Activated T-cell treated with anti-CD3 and anti-CD28 coated beads, Interleukin-2, amount 50 U/mL, for 48 hours (primary cell): ENCODE results near the gene PSEN2.
A peak's percentile ranks its signal among the peaks of the same experiment; 100 is the strongest.
"Not testable (repeated sequence)": the region's sequence is repeated elsewhere in the genome, so short reads cannot be mapped to it uniquely, and the experiment has no call there.

Experiments
- DNase-seq, 2 experiments: peaks; one replicate each; pipeline ENCODE4 v3.0.0-alpha.2; 2020

The PSEN2 gene

GRCh38 chr1:226920446-226920894 is 50.1 kb downstream of the PSEN2 start:
- no peak for DNase-seq

GRCh38 chr1:226921504-226921903 is 51.1 kb downstream of the PSEN2 start:
- no peak for DNase-seq

GRCh38 chr1:226929260-226930111 is 59.1 kb downstream of the PSEN2 start:
- not testable (repeated sequence) for DNase-seq

- DNase-seq: no peak
Observed at GRCh38 chr1:226934483-226935237, 64.2 kb downstream of the PSEN2 start.

GRCh38 chr1:226937940-226938725 is 67.7 kb downstream of the PSEN2 start:
- DNase-seq: no peak

GRCh38 chr1:226938903-226939437 is 68.6 kb downstream of the PSEN2 start:
- DNase-seq: no peak

- DNase-seq: no peak
Observed at GRCh38 chr1:226939438-226940028, 69.1 kb downstream of the PSEN2 start.

GRCh38 chr1:226940029-226940805 is 69.8 kb downstream of the PSEN2 start, which contains the start of gene COQ8A:
TSS of gene COQ8A (plus strand) at chr1:226940294. CDS start at chr1:226961386, 21,092 bp downstream.
- DNase-seq: peak; percentile 98

- DNase-seq: no peak
Observed at GRCh38 chr1:226940806-226941067, 70.3 kb downstream of the PSEN2 start.

GRCh38 chr1:226942392-226942791 is 72.0 kb downstream of the PSEN2 start:
- no peak for DNase-seq

- DNase-seq: no peak
Observed at GRCh38 chr1:226943156-226943555, 72.7 kb downstream of the PSEN2 start.

- no peak for DNase-seq
Observed at GRCh38 chr1:226943927-226944326, 73.5 kb downstream of the PSEN2 start.

- DNase-seq: no peak
Observed at GRCh38 chr1:226945106-226945857, 74.9 kb downstream of the PSEN2 start.
